A673 (cell line): ENCODE results near the gene B4GALNT3.

Source experiments
- CTCF ChIP-seq: fragments of 300-800, 200-600 bp; sonication (generic); conservative IDR thresholded peaks from 2 replicates; pipeline ENCODE4 v1.5.1; 2017; ENCODE audit warnings: low read depth, mild to moderate bottlenecking, antibody characterized with exemption, low read length, moderate library complexity, mixed read lengths
- EZH2 ChIP-seq: fragments of 200-600 bp; sonication (generic); IDR thresholded peaks from 2 replicates; pipeline ENCODE4 v1.6.1; 2017; ENCODE audit warnings: borderline replicate concordance, low read depth, mild to moderate bottlenecking, mixed read lengths, antibody characterized with exemption, low read length; ENCODE audit not compliant: poor library complexity, severe bottlenecking

- no peak for TF ChIP-seq CTCF
- TF ChIP-seq EZH2 = no peak
Measured at GRCh38 chr12:552466-552865, 92.7 kb downstream of the B4GALNT3 start.
